ENCODE results near the gene INTS11.

INTS11 gene

GRCh38 chr1:1324084-1324523, 356 bp downstream of the INTS11 start:
- TF ChIP-seq CTCF (IDR thresholded peaks at IDR 0.05; ENCODE audit: low read depth, low read length) = no peak
- in situ Hi-C loops (cut with HindIII; ENCODE audit: low sequenced_read_pairs) = no loop called here
- no peak for DNase-seq (ENCODE audit: low read depth, low spot score)
- H3K4me3 ChIP-seq (ENCODE audit: low read depth, low read length) = peak overlapping the region; percentile 76

- no peak for DNase-seq (ENCODE audit: low read depth, low spot score)
- in situ Hi-C loops (cut with HindIII; ENCODE audit: low sequenced_read_pairs) = no loop called here
- TF ChIP-seq CTCF (IDR thresholded peaks at IDR 0.05; ENCODE audit: low read depth, low read length) = no peak
- H3K4me3 ChIP-seq (ENCODE audit: low read depth, low read length) = no peak overlapping the region
These were observed 1.5 kb downstream of the INTS11 start for GRCh38 chr1:1322952-1323351.

- no peak for DNase-seq (ENCODE audit: low read depth, low spot score)
- TF ChIP-seq CTCF (IDR thresholded peaks at IDR 0.05; ENCODE audit: low read depth, low read length) = no peak
- H3K4me3 ChIP-seq (ENCODE audit: low read depth, low read length) = no peak overlapping the region
- in situ Hi-C loops (cut with HindIII; ENCODE audit: low sequenced_read_pairs) = no loop called here
These were observed 2.0 kb downstream of the INTS11 start for GRCh38 chr1:1322418-1322817.

GRCh38 chr1:1321477-1321876, 3.0 kb downstream of the INTS11 start:
- H3K4me3 ChIP-seq (ENCODE audit: low read depth, low read length) = no peak overlapping the region
- in situ Hi-C loops (cut with HindIII; ENCODE audit: low sequenced_read_pairs) = no loop called here
- TF ChIP-seq CTCF (IDR thresholded peaks at IDR 0.05; ENCODE audit: low read depth, low read length) = no peak
- no peak for DNase-seq (ENCODE audit: low read depth, low spot score)

- no peak overlapping the region for H3K4me3 ChIP-seq (ENCODE audit: low read depth, low read length)
- no peak for TF ChIP-seq CTCF (IDR thresholded peaks at IDR 0.05; ENCODE audit: low read depth, low read length)
- in situ Hi-C loops (cut with HindIII; ENCODE audit: low sequenced_read_pairs) = no loop called here
- no peak for DNase-seq (ENCODE audit: low read depth, low spot score)
These were observed 3.6 kb downstream of the INTS11 start for GRCh38 chr1:1320666-1321448.

GRCh38 chr1:1319646-1319941, 4.9 kb downstream of the INTS11 start:
- in situ Hi-C loops (cut with HindIII; ENCODE audit: low sequenced_read_pairs) = no loop called here
- no peak for DNase-seq (ENCODE audit: low read depth, low spot score)
- no peak for TF ChIP-seq CTCF (IDR thresholded peaks at IDR 0.05; ENCODE audit: low read depth, low read length)
- H3K4me3 ChIP-seq (ENCODE audit: low read depth, low read length) = no peak overlapping the region
